GM12891 (cell line): Measurements from ENCODE around the gene NR1D1.

Experiments used
- DNase-seq: peaks from one replicate; pipeline ENCODE4 v3.0.0; 2011; ENCODE audit warnings: low spot score; ENCODE audit not compliant: insufficient read length
- FAIRE-seq: peaks from 2 replicates; lab custom pipeline; 2011; peaks lifted over from hg19 to GRCh38; lab: Jason Lieb, UNC
- PAX5 ChIP-seq: IDR thresholded peaks from 2 replicates; pipeline ENCODE4 v1.6.1; 2011; ENCODE audit warnings: low read length, moderate library complexity, mild to moderate bottlenecking; ENCODE audit not compliant: insufficient read depth, severe bottlenecking
- POLR2A ChIP-seq: IDR thresholded peaks from 2 replicates; pipeline ENCODE4 v1.6.1; 2011; ENCODE audit warnings: low read depth, low read length, control low read depth
- POLR2AphosphoS5 ChIP-seq: IDR thresholded peaks from 2 replicates; pipeline ENCODE4 v1.6.1; 2011; ENCODE audit warnings: low read depth, low read length, control low read depth
- POU2F2 ChIP-seq: IDR thresholded peaks from 2 replicates; pipeline ENCODE4 v1.6.1; 2011; ENCODE audit warnings: low read depth, mild to moderate bottlenecking, control low read depth, low read length, moderate library complexity
- SPI1 ChIP-seq: IDR thresholded peaks from 2 replicates; pipeline ENCODE4 v1.6.1; 2011; ENCODE audit warnings: low read depth, low read length, control low read depth
- TAF1 ChIP-seq: IDR thresholded peaks from 2 replicates; pipeline ENCODE4 v1.6.1; 2011; ENCODE audit warnings: low read depth, low read length, control low read depth

NR1D1 gene

DNA sequence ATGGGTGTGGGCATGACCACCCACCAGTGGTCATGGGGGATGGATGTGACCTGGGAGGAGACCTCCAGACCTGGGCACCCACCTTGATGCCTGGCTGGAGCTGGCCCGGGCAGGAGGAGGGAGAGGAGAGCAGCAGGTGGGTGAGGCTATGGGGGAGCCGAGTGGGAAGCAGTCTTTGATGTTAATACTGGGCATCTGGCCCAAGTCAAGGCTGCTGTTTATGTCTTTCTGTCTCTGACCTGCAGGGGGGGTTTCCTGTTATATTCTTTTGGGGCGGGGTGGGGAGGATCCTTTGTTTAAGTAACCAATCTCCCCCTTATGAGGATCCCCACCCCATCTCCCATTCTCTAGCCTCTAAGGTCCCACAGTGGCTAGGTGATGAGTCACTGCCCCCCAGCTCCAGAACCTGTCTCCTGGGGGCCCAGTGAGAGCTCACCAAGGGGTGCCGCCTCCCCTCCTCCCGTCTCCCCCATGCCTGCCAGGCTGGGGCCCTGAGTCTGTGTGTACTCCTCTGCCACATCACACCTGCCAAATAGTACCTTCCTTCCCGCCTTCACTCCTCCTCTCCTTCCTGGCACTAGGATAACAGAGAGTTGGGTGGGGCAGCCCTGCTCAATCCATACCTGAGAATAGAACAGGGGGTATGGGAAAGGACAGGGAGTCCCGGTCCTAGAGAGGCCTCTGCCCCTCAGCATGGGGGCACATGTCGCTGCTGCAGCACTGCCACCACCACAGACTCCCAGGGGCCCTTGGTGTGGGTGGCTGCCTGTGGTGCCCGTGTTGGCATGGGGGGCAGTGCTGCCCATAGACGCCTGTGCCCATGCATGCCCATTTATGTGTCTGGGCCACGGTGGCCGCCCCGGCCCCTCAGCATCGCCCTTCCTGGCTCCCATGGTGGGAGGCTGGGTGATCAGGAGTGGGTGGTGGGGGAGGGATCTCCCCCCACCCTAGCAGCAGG lies 30.4 kb downstream of the NR1D1 start:
- FAIRE-seq = peak; percentile 65
- TF ChIP-seq POU2F2 (no peak), PAX5 (no peak), POLR2A (no peak), POLR2AphosphoS5 (no peak), TAF1 (no peak), SPI1 (no peak)
- DNase-seq = no peak

DNA sequence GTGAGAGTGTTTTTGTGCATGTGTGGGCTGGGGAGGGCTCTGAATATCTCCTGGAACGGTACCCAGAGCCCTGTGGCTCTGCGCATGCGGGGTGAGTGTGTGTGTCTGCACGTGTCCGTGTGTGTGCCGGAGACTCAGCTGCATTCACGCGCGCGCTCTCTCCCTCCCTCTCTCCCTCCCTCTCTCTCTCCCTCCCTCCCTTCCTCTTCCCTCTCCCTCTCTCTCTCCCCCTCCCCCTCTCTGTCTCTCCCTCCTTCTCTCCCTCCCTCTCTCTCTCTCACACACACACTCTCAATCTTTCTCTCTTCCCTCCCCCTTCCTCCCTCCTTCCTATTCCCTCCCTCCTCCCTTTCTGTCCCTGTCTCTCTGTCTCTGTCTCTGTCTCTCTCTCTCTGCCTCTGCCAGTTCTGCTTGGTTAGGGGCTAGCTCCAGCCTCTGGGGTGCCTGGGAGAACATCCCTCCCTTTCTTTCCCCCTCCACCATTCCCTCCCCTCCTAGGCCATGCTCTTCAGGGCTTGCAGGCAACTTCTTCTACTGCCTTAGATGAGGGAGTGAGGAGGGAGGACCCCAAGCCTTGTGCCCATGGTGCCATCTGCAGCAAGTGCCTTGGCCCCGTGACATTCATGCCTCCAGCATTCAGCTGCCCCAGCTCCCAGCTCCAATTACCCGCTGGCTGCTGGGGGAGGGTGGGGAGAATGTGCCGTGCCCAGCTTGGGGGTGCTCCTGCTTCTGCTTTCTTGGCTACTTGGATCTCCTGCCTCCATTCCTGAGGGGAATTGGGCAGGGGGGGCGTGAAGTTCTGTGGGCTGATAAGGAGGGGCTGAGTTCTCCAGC lies 31.3 kb downstream of the NR1D1 start:
- FAIRE-seq (peak; percentile 88), DNase-seq (peak; percentile 51)
- TF ChIP-seq POLR2AphosphoS5 (no peak), TAF1 (no peak), PAX5 (no peak), SPI1 (no peak), POLR2A (no peak), POU2F2 (no peak)

DNA sequence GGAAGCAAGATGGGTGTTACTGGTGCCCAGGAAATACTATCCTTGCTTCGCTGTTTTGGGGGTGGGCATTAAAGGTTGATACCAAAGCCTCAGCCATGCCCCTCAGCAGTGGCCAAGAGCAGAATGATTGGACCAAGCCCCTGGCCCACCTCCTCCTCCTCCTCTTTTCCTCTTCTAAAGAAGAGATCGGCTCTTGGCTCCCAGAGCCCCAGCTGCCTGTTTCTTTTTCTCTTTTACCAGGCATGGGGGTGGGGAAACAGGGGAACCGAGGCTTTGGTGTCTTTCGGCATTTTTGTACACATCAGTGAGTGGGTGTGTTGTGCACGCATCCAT lies 31.8 kb downstream of the NR1D1 start:
- FAIRE-seq = no peak
- no peak for TF ChIP-seq PAX5
- TF ChIP-seq POLR2A = no peak
- no peak for TF ChIP-seq POU2F2
- TF ChIP-seq TAF1 = no peak
- TF ChIP-seq POLR2AphosphoS5 = no peak
- TF ChIP-seq SPI1 = no peak

DNA sequence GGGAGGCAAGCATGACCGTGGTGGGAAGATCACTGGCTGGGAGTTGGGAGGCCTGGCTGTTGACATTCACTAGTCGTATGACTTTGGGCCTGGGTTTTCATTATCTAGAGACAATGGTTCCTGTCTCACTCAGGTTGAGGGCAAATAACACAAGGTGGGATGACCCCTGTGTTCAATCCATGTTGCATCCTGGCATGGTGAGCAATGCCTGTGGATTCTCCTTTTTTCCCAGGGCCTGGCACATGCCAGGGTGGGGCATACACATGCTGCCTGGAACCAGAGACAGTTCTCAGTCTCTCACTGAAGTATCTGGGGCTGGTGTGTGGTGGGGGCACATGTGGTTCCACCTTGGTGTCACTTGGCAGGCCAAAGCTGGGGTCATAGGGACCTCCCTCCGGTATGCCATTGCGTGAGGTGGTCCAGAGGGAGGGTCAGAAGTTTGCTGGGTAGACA lies 32.2 kb downstream of the NR1D1 start:
- FAIRE-seq (no peak), DNase-seq (no peak)

More for the DNA sequence above, 31.8 kb downstream of the NR1D1 start:
- DNase-seq = no peak

DNA sequence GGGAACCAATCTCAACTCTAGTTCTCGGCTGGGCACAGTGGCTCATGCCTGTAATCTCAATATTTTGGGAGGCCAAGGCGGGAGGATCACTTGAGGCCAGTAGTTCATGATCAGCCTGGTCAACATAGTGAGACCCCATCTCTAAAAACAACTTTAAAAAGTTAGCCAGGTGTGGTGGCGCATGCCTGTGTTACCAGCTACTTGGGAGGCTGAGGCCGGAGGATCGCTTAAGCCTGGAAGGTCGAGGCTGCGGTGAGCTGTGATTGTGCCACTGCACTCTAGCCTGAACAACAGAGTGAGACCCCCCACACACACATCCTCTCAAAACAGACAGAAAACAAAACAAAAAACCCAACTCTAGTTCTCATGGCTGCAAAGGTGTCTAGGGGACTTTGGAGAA lies 32.7 kb downstream of the NR1D1 start:
- TF ChIP-seq POLR2A = no peak
- no peak for TF ChIP-seq PAX5
- no peak for TF ChIP-seq SPI1
- TF ChIP-seq POU2F2 = no peak
- TF ChIP-seq POLR2AphosphoS5 = no peak
- no peak for TF ChIP-seq TAF1
- DNase-seq = no peak
- no peak for FAIRE-seq

More for the DNA sequence above, 32.2 kb downstream of the NR1D1 start:
- TF ChIP-seq SPI1 (no peak), POLR2AphosphoS5 (no peak), TAF1 (no peak), POU2F2 (no peak), POLR2A (no peak), PAX5 (no peak)

DNA sequence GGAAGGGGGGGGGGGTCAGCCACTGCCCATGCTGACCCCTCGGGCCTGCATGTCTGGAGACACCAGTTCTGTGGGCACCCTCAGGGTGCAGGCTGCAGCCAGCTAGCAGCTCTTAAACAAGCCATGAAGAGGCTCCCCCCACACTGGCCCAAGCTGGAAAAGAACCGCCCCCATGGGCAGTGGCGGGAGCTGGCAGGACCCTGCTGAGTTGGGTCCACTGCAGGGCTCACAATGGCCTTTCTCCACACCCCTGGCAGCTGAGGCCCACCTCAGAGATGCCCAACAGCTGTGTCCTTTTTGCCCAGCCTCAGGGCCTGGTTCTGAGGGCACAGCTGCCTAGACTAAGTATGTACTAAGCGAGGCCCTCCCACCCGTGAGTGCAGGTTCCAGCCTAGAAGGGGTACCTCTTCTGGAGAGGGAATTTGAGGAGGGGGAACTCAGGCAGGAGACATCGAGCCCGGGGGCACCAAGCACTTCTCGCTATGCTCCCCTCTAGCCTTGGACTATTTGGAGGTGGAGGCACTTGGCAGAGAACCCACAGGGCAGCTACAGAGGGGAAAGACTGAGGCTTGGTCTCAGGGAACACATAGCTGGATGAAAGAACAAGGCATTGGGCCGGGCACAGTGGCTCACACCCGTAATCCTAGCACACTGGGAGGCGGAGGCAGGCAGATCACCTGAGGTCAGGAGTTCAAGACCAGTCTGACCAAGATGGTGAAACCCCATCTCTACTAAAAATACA lies 34.4 kb downstream of the NR1D1 start:
- DNase-seq (no peak), FAIRE-seq (no peak)
- TF ChIP-seq TAF1 (no peak), POU2F2 (no peak), PAX5 (no peak), POLR2A (no peak), SPI1 (no peak), POLR2AphosphoS5 (no peak)

DNA sequence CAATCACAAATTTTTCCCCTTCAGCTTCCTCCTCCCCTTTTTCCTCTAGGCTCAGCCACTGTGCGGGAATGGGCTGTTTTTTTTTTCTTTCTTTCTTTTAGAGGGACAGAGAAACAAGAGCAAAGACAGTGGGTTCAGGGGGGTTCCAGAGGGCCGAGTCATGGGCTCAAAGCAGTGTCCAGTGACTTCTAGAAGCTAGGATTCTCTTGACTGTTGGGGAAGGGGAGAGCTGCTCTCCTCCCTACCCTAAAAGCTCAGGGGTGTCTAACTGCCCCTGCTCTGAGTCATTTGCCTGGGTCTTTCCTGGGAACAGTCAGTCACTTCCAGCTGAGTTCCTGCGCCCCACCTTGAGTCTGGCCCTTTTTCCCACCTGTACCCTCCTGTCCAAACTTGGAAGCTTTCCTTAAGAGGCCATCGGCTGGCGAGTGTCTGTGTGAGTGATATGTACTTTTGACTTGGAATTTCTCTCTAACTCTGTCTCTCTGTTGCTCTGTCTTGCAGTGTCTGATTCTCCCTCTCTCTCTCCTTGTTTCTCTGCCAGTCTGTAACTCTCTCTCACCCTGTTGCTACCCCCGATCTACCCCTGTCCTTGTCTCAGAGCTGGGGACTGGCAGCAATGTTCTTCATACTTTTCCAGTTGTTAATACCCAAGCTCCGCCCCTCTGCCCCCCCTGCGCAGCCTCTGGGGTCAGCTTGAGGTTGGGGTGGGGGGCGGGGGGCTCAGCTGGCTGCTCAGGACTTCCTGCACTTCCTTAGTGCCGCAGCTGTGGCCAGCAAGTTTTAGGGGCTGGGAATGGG lies 35.2 kb downstream of the NR1D1 start:
- FAIRE-seq = no peak
- no peak for TF ChIP-seq POLR2AphosphoS5
- no peak for DNase-seq

DNA sequence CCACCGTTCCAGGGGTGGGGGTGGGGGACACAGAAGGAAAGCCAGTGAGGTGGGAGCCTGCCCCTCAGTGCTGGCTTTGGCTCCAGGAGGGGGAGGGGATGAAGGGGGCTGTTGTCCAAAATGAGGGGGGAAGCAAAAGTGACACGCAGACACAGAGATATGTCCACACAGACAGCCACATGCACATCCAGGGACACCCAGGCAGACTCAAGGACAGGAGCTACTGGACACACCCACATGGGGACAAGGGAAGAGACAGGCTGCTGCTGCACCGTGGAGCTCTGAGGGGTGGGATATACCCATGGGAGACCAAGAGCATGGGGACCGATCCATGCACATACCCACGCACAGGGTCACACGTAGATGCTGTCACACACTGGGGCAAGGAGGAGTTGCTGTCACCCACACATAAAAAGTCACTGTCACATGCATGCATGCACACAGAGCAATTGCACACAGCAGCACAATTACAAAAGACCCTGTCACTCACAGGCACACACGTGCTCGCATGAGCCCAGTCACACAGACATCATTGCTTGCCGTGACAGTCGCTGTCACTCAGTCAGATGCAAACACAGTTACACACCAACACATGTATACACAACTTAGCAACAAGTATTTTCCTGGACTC lies 36.4 kb downstream of the NR1D1 start:
- DNase-seq (no peak), FAIRE-seq (peak; percentile 76)
- peak; percentile 52; the same call in 1 of the 2 replicates for TF ChIP-seq POU2F2
- TF ChIP-seq TAF1 = no peak
